GM21528 (cell line): ENCODE data around the gene RPL13.

Source experiments
- ATAC-seq: cut with Tn5 transposase; IDR thresholded peaks from one replicate; pipeline ENCODE4 v1.9.1; 2021; ENCODE audit warnings: mild to moderate bottlenecking, moderate library complexity; ENCODE audit not compliant: unreplicated experiment, low FRiP score

Gene RPL13

DNA sequence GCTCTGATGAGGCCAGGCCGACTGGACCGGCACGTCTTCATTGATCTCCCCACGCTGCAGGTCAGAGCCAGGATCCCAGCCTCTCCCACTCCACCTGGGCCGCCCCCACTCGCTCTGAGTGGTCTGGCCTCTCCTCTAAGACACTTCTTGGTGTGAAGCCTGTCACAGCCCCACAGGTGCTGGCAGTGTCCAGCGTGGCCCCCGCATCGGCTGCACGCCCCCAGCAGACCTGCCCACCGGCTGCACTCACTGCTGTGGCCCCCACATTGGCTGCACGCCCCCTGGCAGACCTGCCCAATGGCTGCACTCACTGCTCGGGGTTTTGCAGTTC is 15.8 kb upstream of the RPL13 start:
- no peak for ATAC-seq

DNA sequence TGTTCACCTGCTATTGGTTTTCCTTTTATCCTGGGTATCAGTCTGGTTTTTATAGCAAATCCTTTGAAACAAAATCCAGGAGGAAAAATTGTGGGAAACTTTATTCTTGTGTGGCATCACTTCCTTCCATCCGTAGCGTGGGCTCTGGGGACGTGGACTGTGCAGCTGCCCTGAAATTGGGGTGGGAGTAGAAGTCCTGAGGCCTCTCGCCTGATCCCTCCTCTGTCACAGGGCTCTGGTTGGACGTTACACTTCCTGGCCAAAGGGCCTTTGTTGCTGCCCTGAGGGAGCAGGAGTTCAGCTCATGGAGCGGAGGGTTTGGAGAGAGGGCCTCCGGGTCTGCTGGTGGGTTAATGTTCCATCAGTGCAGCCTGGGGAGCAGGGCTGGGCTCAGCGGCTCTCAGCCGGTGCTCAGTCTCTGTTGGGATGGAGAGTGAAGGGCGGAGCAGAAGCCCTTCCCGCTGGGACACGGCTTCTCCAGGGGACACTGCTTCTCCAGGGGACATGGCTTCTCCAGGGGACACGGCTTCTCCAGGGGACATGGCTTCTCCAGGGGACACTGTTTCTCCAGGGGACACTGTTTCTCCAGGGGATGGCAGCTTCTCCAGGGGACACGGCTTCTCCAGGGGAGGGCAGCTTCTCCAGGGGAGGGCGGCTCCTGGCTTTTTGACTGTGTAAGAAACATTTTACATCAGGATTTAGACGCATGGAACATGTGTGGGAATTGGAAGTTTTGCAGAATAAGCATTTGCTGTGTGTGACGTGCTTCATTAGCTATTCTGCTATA is 15.2 kb upstream of the RPL13 start:
- ATAC-seq: no peak

DNA sequence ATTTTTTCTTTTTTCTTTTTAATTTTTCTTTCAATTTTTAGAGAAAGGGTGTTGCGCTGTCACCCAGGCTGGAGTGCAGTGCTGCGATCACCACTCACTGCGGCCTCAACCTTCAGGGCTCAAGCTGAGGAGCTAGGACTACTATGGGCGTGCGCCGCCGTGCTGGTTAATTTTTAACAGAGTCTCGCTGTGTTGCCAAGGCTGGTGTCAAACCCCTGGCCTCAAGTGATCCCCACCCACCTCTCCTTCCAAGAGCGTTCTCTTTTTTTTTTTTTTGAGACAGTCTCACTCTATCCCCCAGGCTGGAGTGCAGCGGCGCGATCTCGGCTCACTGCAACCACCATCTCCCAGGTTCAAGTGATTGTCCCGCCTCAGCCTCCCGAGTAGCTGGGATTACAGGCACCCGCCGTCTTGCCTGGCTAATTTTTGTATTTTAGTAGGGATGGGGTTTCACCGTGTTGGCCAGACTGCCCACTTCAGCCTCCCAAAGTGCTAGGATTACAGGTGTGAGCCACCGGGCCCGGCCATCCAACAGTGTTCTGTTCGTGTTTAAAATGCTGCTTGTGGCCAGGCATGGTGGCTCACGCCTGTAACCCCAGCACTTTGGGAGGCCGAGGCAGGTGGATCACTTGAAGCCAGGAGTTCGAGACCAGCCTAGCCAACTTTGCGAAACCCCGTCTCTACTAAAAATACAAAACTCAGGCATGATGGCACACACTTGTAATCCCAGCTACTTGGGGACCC is 14.5 kb upstream of the RPL13 start:
- ATAC-seq: no peak

DNA sequence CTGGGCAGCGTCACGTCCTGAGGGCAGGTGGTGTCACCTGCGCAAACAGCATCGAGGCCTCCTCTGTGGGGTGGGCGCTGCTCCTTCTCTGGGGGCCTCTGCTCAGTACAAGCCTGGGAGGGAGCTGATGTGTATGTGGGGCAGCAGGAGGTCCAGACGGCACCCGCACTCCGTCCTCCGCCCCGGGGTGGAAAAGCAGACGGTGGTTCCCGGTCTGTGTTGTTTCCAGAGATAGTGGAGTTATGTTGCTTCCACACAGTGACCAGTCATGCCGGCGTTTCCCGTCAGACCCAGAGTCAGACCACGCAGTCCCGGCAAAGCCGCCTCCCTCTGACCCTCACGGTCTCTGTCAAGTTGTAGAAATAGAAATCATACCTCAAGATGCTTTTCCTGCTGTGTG is 13.7 kb upstream of the RPL13 start:
- ATAC-seq: no peak

DNA sequence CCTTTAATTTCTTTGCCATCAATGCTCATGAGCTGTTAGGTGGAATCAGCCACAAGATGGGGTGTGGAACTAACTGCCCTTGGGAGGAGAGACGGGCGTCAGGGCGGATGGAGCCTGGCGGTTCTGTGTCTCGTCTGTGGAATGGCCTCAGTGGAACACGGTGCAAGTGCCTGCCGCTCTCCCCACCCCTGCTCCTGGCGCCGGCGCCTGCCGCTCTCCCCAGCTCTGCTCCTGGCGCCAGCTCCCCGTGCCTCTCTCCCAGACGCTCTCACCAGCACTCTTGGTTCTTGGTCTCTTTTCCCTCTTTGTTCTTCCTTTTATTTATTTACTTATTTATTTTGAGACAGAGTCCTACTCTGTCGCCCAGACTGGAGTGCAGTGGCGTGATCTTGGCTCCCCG is 13.2 kb upstream of the RPL13 start:
- ATAC-seq: no peak

DNA sequence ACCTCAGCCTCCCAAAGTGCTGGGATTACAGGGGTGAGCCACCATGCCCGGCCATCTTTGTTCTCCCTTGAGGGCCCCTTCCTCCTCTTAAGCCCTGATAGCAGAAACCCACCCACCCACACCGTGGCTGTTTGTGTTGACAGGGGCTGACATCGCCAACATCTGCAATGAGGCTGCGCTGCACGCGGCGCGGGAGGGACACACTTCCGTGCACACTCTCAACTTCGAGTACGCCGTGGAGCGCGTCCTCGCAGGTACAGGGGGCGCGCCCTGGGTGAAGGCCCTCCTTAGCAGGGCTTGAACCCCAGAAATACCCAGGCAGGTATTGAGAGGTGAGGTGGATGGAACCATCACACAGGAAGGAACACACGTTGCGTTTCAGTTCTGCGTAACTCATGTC is 12.6 kb upstream of the RPL13 start:
- no peak for ATAC-seq

DNA sequence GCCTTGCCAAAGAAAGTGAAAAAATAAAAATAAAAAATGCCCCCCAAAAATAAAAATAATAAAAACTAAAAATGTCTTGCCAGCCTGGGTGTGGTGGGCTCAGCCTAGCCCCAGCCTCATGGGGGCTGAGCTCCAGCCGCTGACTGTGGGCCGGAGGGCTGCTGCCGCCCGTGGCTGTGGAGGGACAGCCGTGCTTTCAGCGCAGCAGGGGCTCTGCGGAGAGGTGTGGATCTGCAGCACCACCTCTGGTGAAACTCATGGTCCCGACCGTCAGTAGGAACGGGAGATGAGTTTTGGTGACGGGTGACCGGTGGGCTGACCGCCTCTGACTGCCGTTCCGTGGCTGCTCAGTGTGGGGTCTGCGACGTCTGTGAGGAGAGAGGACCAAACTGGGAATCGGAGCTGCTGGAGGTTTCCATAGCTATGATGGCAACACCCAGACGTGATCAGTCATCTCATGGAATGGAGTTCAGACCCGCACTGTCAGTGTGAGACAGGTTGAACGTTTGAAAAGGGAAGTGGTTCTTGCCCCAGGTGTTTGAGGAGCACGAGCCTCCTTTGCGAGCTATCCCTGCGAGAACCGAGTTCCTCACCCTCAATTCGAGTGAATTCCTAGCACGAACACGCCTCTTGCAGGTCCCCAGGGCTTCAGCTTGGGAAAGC is 12.0 kb upstream of the RPL13 start:
- no peak for ATAC-seq

DNA sequence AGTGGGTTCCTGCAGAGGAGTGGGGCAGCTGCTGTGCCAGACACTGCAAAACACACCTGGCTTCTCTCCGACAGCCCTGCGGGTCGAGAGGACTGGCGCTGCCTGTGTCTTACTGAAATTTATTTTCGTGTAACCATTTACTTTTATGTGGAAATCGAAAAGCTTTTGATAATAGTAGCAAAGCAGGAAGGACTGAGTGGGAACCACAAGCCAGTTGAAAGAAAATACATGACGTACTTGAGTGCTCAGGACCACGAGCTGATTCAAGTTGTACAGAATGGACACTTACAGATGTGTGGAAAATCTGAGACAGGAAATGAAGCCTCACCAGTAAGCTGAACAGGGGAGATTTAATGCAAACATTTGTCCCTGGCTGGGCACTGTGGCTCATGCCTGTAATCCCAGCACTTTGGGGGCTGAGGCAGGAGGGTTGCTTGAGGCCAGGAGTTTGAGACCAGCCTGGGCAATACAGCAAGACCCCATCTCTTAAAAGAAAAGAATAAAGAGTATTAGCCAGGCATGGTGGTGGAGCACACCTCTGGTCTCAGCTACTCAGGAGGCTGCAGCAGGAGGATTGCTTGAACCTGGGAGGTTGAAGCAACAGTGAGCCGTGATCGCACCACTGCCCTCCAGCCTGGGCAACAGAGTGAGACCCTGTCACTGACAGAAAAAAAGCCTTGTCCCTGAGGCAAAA is 11.3 kb upstream of the RPL13 start:
- no peak for ATAC-seq

DNA sequence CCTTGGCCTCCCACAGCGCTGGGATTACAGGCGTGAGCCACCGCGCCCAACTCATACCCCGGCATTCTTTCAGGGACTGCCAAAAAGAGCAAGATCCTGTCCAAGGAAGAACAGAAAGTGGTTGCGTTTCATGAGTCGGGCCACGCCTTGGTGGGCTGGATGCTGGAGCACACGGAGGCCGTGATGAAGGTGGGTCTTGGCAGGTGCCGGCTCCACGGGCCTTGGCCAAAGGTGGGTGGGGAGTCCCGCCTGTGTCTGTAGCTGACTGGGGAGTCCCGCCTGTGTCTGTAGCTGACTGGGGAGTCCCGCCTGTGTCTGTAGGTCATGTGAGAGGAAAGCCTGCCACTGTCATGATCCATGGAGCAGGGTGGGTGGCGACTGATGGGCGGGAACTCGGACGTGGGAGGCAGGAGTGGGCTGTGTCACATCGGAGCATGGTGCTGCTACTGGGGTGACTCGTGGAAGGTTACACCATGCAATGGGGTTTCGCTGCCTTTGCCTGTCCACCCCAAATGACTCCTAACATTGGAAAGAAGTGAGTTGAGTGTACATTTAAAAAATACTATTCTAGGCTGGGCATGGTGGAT is 10.0 kb upstream of the RPL13 start:
- ATAC-seq: no peak

DNA sequence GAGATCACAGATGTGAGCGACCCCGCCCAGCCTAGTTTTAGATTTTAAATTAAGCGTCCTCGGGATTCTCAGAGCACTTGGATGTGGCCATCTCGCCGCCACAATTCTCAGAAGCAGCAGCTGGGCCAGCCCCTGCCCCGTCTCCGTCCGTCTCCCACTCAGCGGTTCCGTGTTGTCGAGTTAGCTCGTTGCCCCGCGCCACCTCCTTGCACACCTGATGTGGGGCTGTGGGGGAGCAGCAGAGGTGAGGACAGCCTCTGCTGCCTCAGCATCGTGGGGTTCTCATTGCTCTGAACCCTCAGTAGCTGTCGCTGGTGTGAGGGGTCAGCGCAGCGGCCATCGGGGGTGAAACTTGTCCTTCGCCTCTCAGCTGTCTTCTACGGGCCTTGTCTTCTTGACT is 8.2 kb upstream of the RPL13 start:
- ATAC-seq: no peak

DNA sequence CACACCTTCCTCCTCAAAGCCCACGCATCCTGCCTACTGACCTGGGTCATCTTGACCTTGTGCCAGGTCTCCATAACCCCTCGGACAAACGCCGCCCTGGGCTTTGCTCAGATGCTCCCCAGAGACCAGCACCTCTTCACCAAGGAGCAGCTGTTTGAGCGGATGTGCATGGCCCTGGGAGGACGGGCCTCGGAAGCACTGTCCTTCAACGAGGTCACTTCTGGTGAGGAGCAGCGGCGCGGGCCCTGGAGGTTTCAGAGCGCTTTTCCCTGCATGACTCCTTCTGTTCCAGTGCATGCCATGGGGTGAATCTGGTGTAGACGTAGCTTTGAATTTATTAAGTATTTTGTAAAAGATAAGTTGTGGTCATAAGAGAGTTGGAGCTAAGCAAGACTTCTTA is 7.6 kb upstream of the RPL13 start:
- ATAC-seq: no peak

DNA sequence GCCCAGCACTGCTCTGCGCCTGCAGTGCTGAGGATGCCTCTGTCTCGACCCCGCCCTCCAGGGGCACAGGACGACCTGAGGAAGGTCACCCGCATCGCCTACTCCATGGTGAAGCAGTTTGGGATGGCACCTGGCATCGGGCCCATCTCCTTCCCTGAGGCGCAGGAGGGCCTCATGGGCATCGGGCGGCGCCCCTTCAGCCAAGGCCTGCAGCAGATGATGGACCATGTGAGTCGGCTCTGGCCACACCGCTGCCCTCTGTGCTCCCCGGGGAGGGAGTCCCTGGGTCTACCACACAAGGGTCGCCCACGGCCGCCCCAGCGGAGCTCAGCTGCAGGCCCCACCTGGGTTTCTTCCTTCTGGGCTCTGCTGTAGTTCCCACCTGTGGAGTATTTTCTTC is 6.7 kb upstream of the RPL13 start:
- ATAC-seq: no peak

DNA sequence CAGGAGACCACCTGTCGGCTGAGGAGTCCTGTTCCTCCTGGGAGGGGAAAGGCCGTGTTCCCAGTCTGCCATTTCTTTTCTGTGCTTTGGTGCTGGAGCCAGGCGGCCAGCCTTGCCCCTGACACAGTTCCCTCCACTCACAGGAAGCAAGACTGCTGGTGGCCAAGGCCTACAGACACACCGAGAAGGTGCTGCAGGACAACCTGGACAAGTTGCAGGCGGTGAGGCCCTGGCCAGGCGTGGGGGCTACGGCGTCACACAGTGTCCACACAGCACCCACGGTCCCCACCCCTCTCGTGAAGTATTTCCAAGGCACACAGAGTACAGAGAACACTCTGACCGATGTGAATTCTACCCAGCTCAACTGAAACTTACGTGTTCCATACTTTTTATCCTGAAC is 6.1 kb upstream of the RPL13 start:
- ATAC-seq: no peak

DNA sequence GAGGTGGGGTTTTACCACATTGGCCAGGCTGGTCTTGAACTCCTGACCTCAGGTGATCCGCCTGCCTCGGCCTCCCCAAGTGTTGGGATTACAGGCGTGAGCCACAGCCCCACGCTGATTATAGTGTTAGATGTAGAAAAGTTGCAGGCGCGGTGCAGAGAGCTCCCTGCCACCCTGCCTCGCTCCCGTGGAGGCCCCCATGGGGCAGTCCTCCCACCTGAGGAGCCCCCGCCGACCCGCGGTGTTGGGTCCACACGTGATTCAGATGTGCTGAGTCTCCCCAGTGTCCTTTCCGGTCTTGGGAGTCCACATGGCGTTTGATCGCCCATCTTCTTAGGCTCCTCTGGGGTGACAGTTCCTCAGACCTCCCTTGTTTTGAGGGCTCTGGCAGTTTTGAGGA is 5.2 kb upstream of the RPL13 start:
- ATAC-seq: no peak

DNA sequence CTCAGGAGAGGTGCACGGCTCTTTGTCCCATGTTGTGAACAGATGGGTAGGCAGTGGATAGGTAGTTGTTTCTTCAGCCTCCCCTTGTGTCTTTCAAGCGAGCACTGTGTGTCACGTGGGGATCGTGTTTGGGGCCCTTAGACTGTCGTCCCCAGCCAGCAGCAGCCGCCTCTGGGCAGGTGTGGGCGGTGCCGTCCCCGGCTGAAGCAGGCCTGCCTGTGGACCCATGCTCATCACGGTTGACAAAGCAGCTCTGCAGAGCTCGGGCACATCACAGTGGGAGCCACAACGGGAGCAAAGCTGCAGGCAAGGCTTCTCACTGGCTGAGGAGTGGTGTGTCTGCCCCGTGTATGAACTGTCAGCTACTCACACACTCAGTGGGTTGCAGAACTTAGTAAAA is 4.7 kb upstream of the RPL13 start:
- no peak for ATAC-seq

DNA sequence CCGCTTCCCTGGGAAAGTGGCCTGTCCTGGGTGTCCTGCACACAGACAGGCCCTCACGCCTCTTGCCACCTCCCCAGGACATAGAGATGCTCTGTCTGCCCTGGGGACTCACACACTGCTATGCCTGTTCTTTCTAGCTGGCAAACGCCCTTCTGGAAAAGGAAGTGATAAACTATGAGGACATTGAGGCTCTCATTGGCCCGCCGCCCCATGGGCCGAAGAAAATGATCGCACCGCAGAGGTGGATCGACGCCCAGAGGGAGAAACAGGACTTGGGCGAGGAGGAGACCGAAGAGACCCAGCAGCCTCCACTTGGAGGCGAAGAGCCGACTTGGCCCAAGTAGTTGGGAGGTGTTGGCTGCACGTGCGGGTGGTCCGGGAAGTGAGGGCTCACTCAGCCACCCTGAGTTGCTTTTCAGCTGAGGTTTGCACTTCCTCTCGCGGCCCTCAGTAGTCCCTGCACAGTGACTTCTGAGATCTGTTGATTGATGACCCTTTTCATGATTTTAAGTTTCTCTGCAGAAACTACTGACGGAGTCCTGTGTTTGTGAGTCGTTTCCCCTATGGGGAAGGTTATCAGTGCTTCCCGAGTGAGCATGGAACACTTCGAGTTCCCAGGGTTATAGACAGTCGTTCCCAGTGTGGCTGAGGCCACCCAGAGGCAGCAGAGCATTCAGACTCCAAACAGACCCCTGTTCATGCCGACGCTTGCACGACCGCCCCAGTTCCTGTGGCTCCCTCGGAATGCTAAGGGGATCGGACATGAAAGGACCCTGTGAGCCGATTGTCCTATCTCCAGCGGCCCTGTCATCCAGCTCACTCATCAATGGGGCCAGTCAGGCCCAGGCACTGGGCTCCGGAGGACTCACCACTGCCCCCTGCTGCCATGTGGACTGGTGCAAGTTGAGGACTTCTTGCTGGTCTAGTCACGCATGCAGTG is 3.5 kb upstream of the RPL13 start:
- no peak for ATAC-seq

DNA sequence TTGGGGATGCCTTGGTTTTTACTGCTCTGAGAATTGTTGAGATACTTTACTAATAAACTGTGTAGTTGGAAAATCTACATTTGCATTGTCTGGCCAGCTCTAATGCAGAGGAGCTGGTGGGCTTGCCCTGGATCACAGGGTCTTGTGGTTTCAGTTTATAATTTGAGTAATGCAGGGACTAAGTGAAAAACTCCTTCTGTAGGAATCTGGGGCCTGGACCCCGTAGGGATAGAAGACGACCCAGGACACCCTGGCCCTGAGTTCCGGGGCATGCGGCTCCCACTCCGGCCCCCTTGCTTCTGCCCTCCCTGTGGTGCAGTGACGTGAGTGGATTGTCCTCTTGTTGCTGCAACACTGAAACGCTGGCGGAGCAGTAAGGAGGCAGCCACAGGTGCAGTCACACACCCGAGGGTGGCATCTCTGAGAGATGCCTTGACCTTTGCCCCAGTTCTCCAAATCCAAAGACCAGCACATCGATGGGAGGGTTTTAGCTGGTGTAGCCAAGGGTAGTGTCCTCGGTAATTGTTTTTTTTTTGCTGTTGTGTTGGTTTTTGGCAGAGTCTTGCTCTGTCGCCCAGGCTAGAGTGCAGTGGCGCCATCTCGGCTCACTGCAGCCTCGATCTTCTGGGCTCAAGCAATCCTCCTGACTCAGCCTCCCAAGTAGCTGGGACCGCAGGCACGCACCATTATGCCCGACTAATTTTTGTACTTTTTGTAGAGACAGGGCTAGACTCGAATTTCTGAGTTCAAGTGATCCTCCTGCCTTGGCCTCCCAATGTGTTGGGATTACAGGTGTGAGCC is 2.6 kb upstream of the RPL13 start:
- ATAC-seq: no peak

DNA sequence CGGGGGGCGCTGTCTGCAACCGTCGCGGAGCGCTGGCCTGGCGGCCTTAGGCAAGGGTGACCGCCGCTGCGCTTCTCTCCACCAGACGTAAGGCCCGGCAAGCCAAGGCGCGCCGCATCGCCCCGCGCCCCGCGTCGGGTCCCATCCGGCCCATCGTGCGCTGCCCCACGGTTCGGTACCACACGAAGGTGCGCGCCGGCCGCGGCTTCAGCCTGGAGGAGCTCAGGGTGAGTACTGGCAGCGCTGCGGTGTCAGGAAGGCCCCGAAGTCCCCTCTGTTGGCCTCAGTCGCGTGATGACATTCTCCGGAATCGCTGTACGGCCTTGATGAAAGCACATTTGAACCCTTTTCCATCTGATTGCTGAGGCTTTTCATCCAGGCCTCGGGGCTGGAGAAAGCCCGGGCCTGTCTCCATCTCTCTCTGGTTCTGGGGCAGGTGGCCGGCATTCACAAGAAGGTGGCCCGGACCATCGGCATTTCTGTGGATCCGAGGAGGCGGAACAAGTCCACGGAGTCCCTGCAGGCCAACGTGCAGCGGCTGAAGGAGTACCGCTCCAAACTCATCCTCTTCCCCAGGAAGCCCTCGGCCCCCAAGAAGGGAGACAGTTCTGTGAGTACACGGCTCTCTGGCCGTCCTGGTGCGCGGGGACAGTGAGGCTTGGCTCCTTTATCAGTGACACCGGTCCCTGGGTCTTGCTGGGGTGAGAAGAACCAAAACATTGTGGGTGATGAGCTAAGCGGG is 831 bp downstream of the RPL13 start:
- ATAC-seq: no peak
